Measurements from ENCODE around the gene RAPGEF5.

DNA sequence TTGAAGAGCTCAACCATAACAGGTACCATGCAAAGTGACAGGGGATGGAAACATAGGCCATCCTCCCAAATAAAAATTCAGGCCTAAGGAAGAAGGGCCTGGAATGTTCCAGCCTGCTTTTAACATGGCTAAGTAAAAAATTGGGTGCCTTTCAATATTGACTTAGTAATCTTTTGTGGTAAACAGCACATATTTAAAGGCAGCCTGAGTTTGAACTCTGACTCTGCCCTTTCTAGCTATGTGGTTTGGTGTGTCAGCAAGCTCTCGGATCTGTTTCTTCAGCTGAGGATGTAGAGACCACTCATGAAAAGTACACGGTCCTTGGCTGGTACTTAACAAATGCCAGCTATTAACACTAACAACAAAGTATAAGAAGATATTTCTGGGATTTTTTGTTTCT lies 219.5 kb downstream of the RAPGEF5 start:
- no peak for TF ChIP-seq POLR2AphosphoS5 (IDR thresholded peaks at IDR 0.05; ENCODE audit: borderline replicate concordance, low read depth, low read length)
- no peak for TF ChIP-seq EZH2 (IDR thresholded peaks at IDR 0.05)
